Measurements from ENCODE around the gene PDS5A. TPM values are rescaled to one million over a fixed set of nuclear protein-coding genes. Genes with fewer than 3 reads are reported as not detected.
A peak's percentile ranks its signal among the peaks of the same experiment; 100 is the strongest.
"Not testable (repeated sequence)": the region's sequence is repeated elsewhere in the genome, so short reads cannot be mapped to it uniquely, and the experiment has no call there.

Gene PDS5A
- total and polyA plus RNA-seq, 11 donors: 10.9 to 41.6 (median 30.3) TPM

DNA sequence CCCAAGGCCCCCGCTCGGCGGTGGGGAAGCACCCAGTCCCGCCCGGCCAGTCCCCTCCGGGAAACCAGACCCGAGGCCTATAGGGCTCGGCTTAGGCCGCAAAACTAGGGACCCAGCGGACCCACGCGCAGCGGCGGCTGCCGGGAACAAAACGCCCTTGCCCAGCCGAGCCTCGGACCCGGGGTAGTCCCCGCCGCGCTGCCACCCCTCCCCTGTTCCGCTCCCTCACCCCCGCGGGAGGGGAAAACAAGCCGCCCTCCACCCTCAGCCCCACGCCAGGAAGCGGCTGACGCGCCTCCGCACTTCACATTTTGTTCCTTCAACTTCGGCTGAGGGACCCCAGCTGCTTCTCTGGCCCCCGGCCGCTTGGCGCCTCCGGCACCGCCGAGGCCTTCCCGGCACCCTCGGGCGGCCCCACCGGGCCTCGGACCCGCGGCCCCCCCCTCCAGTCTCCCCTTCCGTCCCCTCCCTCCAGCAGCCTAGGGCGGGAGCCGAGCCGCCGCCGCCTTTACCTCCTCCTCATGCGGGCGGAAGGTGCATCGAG lies 694 bp downstream of the PDS5A start:
- peak overlapping the region; percentile 69 to 100 (median 91) for H3K4me3 ChIP-seq
- no peak for TF ChIP-seq POLR2A (IDR thresholded peaks at IDR 0.05)
- TF ChIP-seq, protein P1, sequence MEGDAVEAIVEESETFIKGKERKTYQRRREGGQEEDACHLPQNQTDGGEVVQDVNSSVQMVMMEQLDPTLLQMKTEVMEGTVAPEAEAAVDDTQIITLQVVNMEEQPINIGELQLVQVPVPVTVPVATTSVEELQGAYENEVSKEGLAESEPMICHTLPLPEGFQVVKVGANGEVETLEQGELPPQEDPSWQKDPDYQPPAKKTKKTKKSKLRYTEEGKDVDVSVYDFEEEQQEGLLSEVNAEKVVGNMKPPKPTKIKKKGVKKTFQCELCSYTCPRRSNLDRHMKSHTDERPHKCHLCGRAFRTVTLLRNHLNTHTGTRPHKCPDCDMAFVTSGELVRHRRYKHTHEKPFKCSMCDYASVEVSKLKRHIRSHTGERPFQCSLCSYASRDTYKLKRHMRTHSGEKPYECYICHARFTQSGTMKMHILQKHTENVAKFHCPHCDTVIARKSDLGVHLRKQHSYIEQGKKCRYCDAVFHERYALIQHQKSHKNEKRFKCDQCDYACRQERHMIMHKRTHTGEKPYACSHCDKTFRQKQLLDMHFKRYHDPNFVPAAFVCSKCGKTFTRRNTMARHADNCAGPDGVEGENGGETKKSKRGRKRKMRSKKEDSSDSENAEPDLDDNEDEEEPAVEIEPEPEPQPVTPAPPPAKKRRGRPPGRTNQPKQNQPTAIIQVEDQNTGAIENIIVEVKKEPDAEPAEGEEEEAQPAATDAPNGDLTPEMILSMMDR (IDR thresholded peaks at IDR 0.05): no peak
- no peaks in the 10 kb centered on the region for H3K27me3 ChIP-seq
- H3K9me3 ChIP-seq: no peaks in the 10 kb centered on the region
- intact Hi-C loops (cut with DNase I): loop anchor here (1.0 to 10.0 kb wide), 19 partner anchors 72 to 518 kb away; partner anchors contain the start of genes UGDH (in 6 of the 10), N4BP2 (in 5 of the 10), SMIM14 (in 4 of the 10) and LIAS (in 2 of the 10)
- H3K4me1 ChIP-seq: peaks cover 0 to 39% (median 15%) of the 10 kb centered on the region in 12 donors
- H3K36me3 ChIP-seq: peaks cover 0 to 33% (median 29%) of the 10 kb centered on the region in 9 donors
- WGBS, 4 donors: 0 to 2% (median 1%) methylated on average over 10 to 54 of the region's 54 CpGs
- peak in 3 of 4 donors; percentile 27 to 52 (median 51) for ATAC-seq
- H3K27ac ChIP-seq: peak overlapping the region; percentile 83 to 97 (median 92)
- DNase-seq: peak in 1 of 5 donors; percentile 43

DNA sequence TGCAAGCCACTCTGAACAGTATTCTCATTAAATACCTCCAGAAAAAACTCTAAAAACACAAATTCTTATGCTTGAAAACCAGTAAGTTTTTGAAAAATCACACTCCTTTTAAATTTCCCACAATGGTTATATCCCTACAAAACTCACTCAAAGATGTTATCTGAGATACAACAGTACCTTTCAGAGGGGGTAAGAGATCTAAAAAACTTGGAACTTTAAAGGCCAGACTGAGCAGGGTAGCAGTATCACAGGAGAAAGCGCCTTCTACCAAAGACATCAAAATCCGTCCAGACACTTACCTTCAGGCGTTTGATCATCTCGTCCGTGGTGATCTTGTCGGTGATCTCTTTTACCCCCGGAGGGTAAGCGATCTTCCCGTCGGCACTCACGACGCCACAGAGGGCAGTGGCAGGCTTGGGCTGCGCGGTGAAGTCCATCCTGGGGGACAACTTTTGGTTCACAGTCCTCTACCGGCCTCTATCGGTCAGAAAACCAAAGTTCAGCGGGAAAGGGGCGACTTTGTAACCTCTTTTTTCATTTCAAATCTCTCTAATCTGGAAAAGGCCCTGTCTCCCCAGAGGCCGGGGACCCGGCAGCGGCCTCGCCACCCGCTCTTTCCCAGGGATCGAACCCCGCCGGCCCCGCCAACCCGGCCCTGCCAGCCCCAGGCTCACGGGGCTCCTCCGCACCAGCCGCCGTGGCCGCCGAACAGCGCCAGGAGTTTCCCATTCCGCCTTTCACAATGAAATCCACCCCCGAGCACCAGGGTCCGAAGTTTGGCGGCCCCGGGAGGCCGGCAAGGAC lies 1.4 kb downstream of the PDS5A start:
- intact Hi-C loops (cut with DNase I): loop anchor here (1.0 to 10.0 kb wide), 18 partner anchors 72 to 518 kb away; partner anchors contain the start of genes UGDH (in 6 of the 10), N4BP2 (in 5 of the 10), SMIM14 (in 4 of the 10) and LIAS (in 2 of the 10)
- H3K9me3 ChIP-seq: no peaks in the 10 kb centered on the region
- ATAC-seq (peak; percentile 68 to 80 (median 76)), DNase-seq (peak; percentile 76 to 84 (median 78))
- H3K4me3 ChIP-seq: peak overlapping the region; percentile 69 to 100 (median 91)
- TF ChIP-seq, protein P1 (IDR thresholded peaks at IDR 0.05): peak; percentile 67 to 92 (median 85)
- no peak for TF ChIP-seq POLR2A (IDR thresholded peaks at IDR 0.05)
- 1 to 2% (median 1%) methylated on average over 24 to 41 of the region's 41 CpGs for WGBS, 4 donors
- peak overlapping the region; percentile 83 to 97 (median 92) for H3K27ac ChIP-seq
- peaks cover 0 to 43% (median 16%) of the 10 kb centered on the region in 12 donors for H3K4me1 ChIP-seq
- no peaks in the 10 kb centered on the region for H3K27me3 ChIP-seq
- peaks cover 0 to 33% (median 29%) of the 10 kb centered on the region in 9 donors for H3K36me3 ChIP-seq

DNA sequence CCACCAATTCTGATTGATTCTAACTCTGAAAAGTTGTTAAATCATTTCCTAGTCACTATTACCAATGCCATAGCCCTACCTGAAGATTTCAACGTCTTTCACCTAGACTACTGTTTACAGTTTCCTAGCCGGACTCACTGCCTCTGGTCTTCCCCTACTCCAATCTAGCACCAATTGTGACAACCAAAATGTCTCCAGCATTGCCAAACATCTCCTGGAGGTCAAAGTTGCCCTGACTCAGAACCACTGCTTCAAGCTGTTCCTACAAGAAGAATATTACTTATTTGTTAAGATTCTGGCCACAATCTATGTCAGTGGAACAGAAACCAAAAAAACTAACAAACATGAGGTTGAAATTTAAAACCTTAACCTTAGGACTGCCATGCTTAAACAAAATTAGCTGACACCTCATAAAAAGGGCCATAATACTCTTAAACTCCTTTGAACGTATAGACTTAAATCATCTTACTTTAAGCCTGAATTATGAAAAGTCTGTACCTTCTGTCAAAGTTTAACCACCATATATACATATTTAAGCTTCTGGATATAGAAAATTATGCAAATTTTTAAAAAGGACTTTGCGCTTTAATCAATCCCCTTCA lies 2.1 kb downstream of the PDS5A start:
- Histone ChIP-seq H3K36me3 (peaks cover 0 to 33% (median 29%) of the 10 kb centered on the region in 9 donors), H3K4me1 (peaks cover 0 to 51% (median 17%) of the 10 kb centered on the region in 12 donors), H3K4me3 (peak overlapping the region in 7 of 12 donors; percentile 69 to 97 (median 94)), H3K27me3 (no peaks in the 10 kb centered on the region), H3K9me3 (no peaks in the 10 kb centered on the region), H3K27ac (peak overlapping the region in 4 of 12 donors; percentile 89 to 97 (median 92))
- no peak for DNase-seq
- no peak for ATAC-seq
- 72 to 83% (median 76%) methylated on average over 4 of the region's 4 CpGs for WGBS, 4 donors
- TF ChIP-seq, protein P1 (IDR thresholded peaks at IDR 0.05): no peak
- no peak for TF ChIP-seq POLR2A (IDR thresholded peaks at IDR 0.05)
- intact Hi-C loops (cut with DNase I): loop anchor here (1.0 to 10.0 kb wide), 18 partner anchors 71 to 517 kb away; partner anchors contain the start of genes UGDH (in 6 of the 10), N4BP2 (in 5 of the 10), SMIM14 (in 4 of the 10) and LIAS (in 2 of the 10)

DNA sequence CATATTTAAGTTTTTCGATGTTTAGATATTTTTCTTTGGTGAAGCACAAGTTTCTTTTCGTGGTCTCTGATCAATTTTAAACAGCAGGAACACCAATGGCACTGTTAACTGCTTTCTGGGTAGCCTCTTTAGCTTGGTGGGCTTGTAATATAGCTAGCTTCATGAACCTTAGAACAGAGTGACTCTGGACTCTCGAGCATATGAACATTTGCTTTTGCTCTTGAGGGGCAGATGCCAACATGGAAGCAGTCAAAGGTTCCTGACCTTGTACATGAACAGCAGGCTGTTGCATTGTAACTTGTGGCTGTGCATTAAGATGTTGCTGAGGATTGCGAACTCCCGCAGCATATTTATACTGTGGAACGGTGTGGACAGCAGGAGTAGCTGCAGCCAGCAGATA lies 4.7 kb downstream of the PDS5A start:
- H3K27ac ChIP-seq, DNase-seq, ATAC-seq, H3K27me3 ChIP-seq, H3K9me3 ChIP-seq, H3K4me3 ChIP-seq: not testable (repeated sequence)
- 69 to 80% (median 76%) methylated on average over 6 of the region's 6 CpGs for WGBS, 4 donors
- Histone ChIP-seq H3K4me1 (peaks cover 0 to 56% (median 17%) of the 10 kb centered on the region in 12 donors), H3K36me3 (peaks cover 0 to 46% (median 32%) of the 10 kb centered on the region in 9 donors)
- intact Hi-C loops (cut with DNase I): loop anchor here in 5 of 10 donors (10.0 kb wide), 4 partner anchors 68 to 508 kb away; partner anchors contain the start of gene UGDH (in 2 of the 5)

All from heart left ventricle (tissue), 16 donors.